ENCODE measurements around the gene PLXNB1. TPM values are rescaled to one million over a fixed set of nuclear protein-coding genes. Genes with fewer than 3 reads are reported as not detected.
"Not testable (repeated sequence)": the region's sequence is repeated elsewhere in the genome, so short reads cannot be mapped to it uniquely, and the experiment has no call there.

Gene PLXNB1
- total and polyA plus RNA-seq, 2 donors: 22.7 to 65.7 TPM

DNA sequence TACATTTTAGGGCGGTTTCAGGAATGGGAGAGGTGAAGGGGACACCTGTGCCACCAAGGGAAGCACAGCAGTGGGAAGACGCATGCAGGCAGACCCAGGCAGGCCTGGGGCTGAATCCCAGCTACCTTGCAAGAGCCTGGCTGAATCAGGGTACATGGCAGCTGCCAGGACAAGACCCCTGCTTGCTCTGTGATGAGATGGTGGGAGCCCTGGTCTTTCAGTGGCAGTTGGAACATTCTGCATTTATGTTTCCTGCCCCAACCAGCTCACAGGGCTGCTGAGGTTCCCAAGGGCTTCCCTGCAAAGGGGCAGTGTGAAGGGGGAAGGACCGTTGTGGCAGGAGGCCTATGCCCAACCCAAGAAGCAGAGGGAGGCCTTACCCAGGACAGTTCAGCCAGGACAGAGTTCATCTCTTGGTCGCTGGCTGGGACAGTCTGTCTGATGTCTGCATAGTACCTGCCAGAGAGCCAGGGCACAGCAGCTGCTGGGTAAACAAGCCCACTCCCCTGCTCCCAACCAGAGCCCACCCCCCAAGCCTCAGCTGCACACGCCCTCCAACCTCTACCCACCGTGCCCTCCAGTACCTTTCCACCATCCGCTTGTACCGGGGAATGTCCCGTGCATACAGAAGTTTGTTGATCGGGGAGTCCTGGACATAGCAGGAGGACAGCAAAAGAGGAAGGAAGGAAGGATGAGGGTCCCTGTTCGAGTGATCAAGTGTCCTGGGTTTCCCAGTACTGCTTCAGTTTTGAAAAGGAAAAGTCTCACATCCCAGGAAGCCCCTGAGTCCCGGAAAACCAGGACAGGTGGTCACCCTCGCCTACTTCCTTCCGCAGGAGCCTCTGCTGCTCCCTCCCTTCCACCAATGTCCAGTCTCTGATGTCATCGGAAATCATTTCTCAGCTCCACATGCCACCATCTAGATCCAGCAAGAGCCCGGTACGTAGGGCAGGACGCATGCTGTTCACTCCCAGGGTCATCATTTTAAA, 23.1 kb downstream of the PLXNB1 start:
- 90% methylated on average over 18 of the region's 18 CpGs for WGBS
- H3K4me3 ChIP-seq (ENCODE audit: low read depth, low read length): no peak overlapping the region
- DNase-seq (ENCODE audit: extremely low spot score): no peak
- H3K27ac ChIP-seq (ENCODE audit: low read depth): no peak overlapping the region
- no peaks in the 10 kb centered on the region for H3K36me3 ChIP-seq (ENCODE audit: insufficient read depth)
- H3K4me1 ChIP-seq (ENCODE audit: insufficient read depth): no peaks in the 10 kb centered on the region

DNA sequence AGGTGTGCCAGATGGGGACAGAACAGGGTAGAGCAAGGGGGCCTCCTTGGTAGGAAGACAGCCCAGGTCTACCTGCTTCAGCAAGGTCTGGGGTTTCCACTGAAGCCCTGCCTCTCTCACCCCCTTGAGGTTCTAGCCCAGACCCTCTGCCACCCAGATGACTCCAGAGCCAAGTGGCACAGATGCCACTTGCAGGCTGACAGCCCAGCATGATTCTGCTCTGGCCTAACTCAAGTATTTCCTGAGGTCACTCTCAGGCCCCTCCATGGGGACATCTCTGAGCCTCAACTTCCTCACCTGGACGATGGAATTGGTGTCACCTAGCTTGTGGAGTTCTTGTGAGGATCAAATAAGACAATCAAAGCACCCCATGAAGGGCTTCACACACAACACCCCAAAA, 23.9 kb downstream of the PLXNB1 start:
- Histone ChIP-seq H3K36me3 (ENCODE audit: insufficient read depth) (no peaks in the 10 kb centered on the region), H3K4me3 (ENCODE audit: low read depth, low read length) (no peak overlapping the region), H3K27ac (ENCODE audit: low read depth) (no peak overlapping the region), H3K4me1 (ENCODE audit: insufficient read depth) (no peaks in the 10 kb centered on the region)
- no peak for DNase-seq (ENCODE audit: extremely low spot score)
- WGBS: 80% methylated on average over 1 of the region's 1 CpG

- Histone ChIP-seq H3K36me3 (ENCODE audit: insufficient read depth) (no peaks in the 10 kb centered on the region), H3K4me1 (ENCODE audit: insufficient read depth) (no peaks in the 10 kb centered on the region), H3K27ac (ENCODE audit: low read depth) (no peak overlapping the region), H3K4me3 (ENCODE audit: low read depth, low read length) (no peak overlapping the region)
- no peak for DNase-seq (ENCODE audit: extremely low spot score)
- 88% methylated on average over 13 of the region's 13 CpGs for WGBS
Measured at GRCh38 chr3:48405343-48405881, 24.5 kb downstream of the PLXNB1 start.

DNA sequence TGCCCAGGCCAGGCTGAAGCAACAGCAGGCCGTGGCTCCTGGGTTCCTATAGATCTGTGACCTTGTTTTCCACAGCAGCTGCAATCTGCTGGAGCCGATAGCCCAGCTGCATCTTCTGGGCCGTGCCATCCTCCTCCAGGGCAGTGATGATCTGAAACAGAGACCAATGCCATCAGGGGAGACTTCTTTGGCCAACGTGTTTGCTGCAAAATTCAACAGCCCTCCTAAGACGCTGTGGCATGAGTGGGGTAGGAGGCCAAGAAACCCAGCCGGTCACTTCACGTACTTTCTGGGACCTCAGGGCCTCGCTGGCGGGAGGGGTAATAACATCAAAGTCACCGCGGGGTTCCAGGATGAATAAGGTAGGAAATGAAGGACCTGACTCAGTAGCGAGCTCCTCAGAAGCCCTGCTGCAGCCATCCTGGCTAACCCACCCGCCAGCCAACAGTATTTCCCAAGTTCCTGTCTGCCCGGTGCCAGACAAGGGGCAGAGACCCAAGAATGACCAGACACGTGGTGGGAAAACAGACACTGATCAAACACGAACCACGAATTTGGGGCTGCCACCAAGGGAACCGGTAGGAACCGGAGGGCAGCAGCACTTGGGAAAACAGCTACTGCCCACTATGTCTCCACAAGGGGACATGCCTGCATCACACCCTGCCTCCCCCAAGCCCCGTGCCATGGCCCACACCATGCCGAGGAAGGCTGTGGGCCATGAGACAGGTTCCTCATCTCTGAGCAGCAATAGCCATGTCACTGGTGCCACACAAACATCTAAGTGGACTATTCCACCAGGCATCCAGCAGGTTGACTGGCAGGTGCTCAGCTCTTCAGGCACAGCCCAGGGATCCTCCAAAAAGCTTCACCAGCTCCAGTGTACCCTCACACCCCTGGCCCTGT, 25.2 kb downstream of the PLXNB1 start:
- no peaks in the 10 kb centered on the region for H3K36me3 ChIP-seq (ENCODE audit: insufficient read depth)
- no peak for DNase-seq (ENCODE audit: extremely low spot score)
- no peak overlapping the region for H3K4me3 ChIP-seq (ENCODE audit: low read depth, low read length)
- no peaks in the 10 kb centered on the region for H3K4me1 ChIP-seq (ENCODE audit: insufficient read depth)
- 85% methylated on average over 21 of the region's 21 CpGs for WGBS
- no peak overlapping the region for H3K27ac ChIP-seq (ENCODE audit: low read depth)

DNA sequence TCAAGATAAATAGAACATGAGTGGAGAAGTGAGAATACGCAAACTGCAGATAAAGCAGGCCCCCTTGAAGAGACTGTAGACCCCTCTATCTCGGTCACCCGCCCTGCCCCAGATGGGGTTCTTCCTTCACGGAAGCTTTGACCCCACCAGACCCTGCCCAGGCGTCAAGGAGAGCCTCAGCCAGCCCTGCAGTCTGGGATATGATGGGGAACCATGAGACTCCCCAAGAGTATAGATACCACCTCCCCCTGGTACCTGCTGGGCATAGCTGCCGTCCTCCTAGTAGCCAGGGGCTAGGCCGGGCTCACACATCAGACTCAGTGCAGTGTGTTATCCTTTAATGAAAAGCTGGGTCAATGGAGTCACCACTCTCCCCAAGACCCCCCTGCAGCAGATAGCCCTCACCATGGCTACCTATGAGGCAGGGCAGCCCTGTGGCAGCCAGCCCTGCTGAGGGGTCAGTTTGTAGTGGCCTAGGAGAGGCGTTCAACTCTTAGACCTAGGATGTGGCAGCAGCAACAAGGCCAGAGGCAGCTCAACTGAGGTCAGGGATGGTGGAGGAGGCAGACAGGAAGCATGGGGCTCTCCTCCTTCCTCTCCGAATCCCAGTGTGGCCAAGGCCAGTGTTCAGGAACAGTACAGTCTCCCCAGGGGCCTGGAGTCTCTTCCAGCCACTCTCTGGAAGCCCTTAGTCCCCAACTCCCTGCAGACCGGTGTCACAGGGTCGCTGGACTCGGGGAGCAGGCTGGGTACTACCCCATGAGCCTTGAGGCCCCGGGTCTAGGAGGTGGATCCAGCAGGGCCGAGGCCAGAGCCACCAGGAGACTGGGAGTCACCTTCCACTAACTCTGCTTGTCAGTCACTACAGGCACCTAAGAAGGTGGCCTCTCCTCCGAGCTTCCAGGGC, 26.1 kb downstream of the PLXNB1 start:
- no peaks in the 10 kb centered on the region for H3K4me1 ChIP-seq (ENCODE audit: insufficient read depth)
- 90% methylated on average over 15 of the region's 15 CpGs for WGBS

GRCh38 chr3:48402907-48403306, 27.0 kb downstream of the PLXNB1 start:
- H3K27ac ChIP-seq (ENCODE audit: low read depth): peak overlapping the region; percentile 11

More for the DNA sequence above, 26.1 kb downstream of the PLXNB1 start:
- no peaks in the 10 kb centered on the region for H3K36me3 ChIP-seq (ENCODE audit: insufficient read depth)
- H3K27ac ChIP-seq (ENCODE audit: low read depth): no peak overlapping the region
- no peak overlapping the region for H3K4me3 ChIP-seq (ENCODE audit: low read depth, low read length)
- DNase-seq (ENCODE audit: extremely low spot score): no peak

DNA sequence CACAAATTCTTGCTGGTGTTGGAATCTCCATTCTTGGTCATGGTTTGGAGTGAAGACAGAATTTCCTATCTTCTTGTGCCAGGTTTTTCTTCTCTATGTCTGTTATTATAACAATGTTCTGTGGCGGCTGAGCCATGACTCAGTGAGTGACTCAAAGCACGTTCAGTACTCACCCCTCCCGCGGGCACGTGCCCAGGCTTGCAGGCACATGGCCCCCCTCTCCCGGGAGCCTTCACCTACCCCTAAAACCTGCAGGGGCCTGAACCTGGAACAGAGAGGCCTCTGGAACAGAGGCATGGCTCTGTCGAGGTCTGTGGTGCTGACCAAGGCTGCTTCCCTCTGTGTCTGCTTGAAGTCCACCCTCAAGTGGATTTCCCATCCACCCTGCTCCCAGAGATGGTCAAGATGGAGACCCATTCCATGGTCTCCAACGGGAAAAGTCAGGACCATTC, 27.6 kb downstream of the PLXNB1 start:
- peak; percentile 26 for DNase-seq (ENCODE audit: extremely low spot score)
- H3K4me1 ChIP-seq (ENCODE audit: insufficient read depth): no peaks in the 10 kb centered on the region
- H3K27ac ChIP-seq (ENCODE audit: low read depth): peak overlapping the region; percentile 11
- WGBS: 16% methylated on average over 8 of the region's 8 CpGs
- no peaks in the 10 kb centered on the region for H3K36me3 ChIP-seq (ENCODE audit: insufficient read depth)
- H3K4me3 ChIP-seq (ENCODE audit: low read depth, low read length): no peak overlapping the region

More at GRCh38 chr3:48402907-48403306, 27.0 kb downstream of the PLXNB1 start:
- Histone ChIP-seq H3K4me3 (ENCODE audit: low read depth, low read length) (no peak overlapping the region), H3K36me3 (ENCODE audit: insufficient read depth) (no peaks in the 10 kb centered on the region), H3K4me1 (ENCODE audit: insufficient read depth) (no peaks in the 10 kb centered on the region)
- DNase-seq (ENCODE audit: extremely low spot score): no peak
- 67% methylated on average over 3 of the region's 3 CpGs for WGBS

DNA sequence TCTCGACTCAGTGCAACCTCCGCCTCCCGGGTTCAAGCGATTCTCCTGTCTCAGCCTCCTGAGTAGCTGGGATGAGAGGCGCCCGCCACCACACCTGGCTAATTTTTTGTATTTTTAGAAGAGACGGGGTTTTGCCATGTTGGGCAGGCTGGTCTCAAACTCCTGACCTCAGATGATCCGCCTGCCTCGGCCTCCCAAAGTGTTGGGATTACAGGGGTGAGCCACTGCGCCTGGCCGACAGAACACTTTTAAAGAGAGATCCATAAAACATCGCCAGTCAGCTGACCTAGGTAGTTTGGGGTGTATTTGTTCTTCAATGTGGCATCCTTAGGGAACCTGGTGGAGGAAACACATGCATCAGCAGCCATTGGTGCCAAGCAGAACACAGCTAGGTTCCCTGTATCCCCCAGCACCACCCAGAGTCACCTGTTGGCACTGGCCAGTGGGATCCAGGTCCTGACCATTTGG, 28.4 kb downstream of the PLXNB1 start:
- not testable (repeated sequence) for DNase-seq (ENCODE audit: extremely low spot score); H3K36me3 ChIP-seq (ENCODE audit: insufficient read depth); H3K4me3 ChIP-seq (ENCODE audit: low read depth, low read length); H3K4me1 ChIP-seq (ENCODE audit: insufficient read depth)
- 90% methylated on average over 12 of the region's 12 CpGs for WGBS
- H3K27ac ChIP-seq (ENCODE audit: low read depth): peak overlapping the region; percentile 70

DNA sequence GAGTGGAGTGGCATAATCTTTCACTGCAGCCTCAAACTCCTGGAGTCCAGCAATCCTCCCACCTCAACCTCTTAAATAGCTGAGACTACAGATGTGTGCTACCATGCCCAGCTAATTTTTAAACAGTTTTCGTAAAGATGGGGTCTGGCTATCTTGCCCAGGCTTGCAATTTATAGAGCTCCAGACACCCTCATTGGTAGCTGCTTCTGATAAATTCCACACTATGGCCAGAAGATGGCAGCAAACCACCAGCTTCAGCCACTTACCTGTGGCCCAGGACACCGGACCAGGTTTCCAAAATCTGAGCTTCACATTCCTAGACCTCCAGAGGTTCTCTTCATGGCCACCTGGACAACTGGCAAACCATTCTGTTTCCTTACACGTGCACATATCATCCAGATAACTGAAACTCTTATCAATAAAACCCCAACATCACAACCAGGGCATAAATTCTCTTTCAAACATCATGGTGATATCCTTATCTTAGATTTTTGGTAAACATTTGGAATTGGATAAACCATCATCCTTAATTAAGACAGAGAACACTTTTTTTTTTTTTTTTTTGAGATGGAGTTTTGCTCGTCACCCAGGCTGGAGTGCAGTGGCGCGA, 29.0 kb downstream of the PLXNB1 start:
- DNase-seq (ENCODE audit: extremely low spot score): no peak
- no peak overlapping the region for H3K27ac ChIP-seq (ENCODE audit: low read depth)
- H3K4me1 ChIP-seq (ENCODE audit: insufficient read depth): no peaks in the 10 kb centered on the region
- no peak overlapping the region for H3K4me3 ChIP-seq (ENCODE audit: low read depth, low read length)
- no peaks in the 10 kb centered on the region for H3K36me3 ChIP-seq (ENCODE audit: insufficient read depth)
- 58% methylated on average over 6 of the region's 6 CpGs for WGBS

- Histone ChIP-seq H3K4me3 (ENCODE audit: low read depth, low read length) (no peak overlapping the region), H3K36me3 (ENCODE audit: insufficient read depth) (no peaks in the 10 kb centered on the region), H3K27ac (ENCODE audit: low read depth) (no peak overlapping the region), H3K4me1 (ENCODE audit: insufficient read depth) (no peaks in the 10 kb centered on the region)
- 66% methylated on average over 4 of the region's 4 CpGs for WGBS
- no peak for DNase-seq (ENCODE audit: extremely low spot score)
Measured at GRCh38 chr3:48399387-48400172, 30.3 kb downstream of the PLXNB1 start.

GRCh38 chr3:48398701-48399386, 31.0 kb downstream of the PLXNB1 start:
- Histone ChIP-seq H3K36me3 (ENCODE audit: insufficient read depth) (no peaks in the 10 kb centered on the region), H3K4me3 (ENCODE audit: low read depth, low read length) (no peak overlapping the region), H3K27ac (ENCODE audit: low read depth) (no peak overlapping the region), H3K4me1 (ENCODE audit: insufficient read depth) (no peaks in the 10 kb centered on the region)
- DNase-seq (ENCODE audit: extremely low spot score): no peak
- WGBS: 66% methylated on average over 11 of the region's 11 CpGs

All from urinary bladder (tissue), 4 donors.